GM19193 (cell line): ENCODE data around the gene PRKCE.

Source experiments
- POLR2A ChIP-seq: IDR thresholded peaks from 4 replicates; pipeline ENCODE4 v1.6.1; 2011; ENCODE audit not compliant: insufficient read depth, insufficient read length; ENCODE audit errors: extremely low read depth

The PRKCE gene

DNA sequence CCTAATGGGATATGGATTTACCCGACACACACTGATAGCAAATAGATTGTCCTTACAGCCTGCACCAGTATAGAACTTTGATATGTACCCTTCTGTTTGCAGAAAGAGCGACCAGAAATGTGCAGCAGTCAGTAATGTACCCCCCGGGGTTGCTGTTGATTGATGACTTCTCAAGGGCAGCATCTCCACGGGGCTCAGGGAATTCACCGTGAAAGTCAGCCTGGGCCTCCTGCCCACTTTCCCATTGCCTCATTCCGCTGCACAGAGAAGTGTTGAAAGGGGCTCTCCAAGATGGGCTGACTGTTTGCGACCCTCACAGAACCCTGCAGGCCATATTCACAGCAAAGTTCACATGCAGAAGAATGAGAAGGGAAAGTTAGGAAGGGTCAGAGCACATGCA is 241.3 kb downstream of the PRKCE start:
- no peak for TF ChIP-seq POLR2A

DNA sequence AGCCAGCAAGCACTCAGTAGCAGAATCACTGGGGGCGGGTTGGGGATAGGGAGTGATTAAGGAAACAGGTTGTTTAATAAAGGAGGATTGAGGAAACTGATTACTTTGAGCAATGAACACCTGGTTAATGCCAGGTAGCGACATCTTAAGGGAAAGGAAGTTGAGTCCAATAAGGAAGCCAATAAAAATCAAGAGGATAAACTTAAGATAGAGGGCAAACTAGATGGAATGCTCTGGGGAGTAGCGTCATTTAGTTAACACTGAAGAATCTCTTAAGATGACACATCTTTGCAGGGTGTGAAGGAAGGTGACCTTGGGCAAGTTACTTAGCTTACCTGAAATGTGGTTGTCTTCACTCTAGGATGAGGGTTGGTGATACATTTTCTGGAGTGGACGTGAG is 242.7 kb downstream of the PRKCE start:
- no peak for TF ChIP-seq POLR2A

DNA sequence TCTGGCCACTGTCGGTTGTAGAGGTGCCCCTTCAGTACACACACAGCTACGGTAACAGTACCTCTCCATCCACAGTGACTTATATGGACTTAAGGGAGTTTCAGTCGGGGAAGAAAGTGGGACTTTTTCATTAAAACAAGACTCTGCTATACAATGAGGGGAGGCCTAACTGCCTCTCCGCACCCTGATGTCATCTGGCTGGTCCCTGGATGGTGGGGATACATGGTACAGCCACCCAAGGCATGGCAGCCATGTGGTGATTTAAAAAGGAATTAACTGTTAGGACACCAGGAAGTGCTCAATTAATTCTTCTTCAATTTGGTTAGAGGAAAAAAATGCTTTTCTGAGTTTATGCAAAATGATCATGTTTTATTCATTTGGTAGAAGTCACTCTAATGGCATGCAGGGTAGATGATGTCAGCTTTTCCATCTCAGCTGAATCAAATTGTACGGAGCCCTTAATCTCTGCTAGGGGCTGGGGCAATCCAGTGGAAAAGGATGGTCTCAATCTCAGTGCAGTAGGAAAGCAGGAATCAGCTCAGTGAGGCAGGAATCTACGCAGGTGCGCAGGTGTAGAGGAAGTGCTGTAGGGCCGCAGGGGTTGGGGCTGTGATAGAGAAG is 243.9 kb downstream of the PRKCE start:
- TF ChIP-seq POLR2A = no peak

DNA sequence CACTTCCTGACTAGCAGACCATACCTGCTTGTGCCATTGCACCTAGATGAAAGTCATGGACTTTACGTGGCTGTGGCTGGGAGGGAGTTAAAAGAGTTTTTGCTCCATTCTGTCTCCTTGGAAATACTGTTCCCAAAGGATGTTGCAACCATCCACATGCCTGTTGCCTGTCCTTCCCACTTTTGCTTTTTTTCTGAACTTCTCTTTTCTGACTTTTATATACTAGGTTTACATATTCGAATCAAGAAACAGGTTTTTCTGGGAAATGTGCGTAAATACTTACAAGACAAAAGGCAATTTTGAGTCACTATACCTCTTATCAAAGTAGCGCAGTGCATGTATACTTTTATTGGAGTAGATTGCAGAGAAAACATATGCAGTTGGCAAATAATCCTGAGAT is 244.8 kb downstream of the PRKCE start:
- no peak for TF ChIP-seq POLR2A

DNA sequence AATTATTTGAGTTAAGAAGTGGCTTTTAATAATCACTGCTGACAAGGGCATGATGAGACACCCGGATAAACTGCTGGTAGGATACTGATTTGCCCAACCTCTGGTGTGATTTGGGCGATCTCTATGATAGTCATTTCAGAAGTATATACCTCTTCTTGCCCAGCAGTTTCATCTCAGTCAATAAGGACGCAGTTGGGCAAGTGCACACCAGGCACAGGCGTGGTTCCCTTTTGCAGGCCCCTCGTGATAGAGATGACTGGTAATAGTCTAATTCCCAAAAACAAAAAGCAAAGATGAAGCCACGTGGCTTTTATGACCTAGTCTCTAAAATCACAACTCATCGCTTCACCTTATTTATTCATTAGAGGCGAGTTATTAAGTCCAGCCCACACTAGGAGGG is 246.4 kb downstream of the PRKCE start:
- TF ChIP-seq POLR2A = no peak

DNA sequence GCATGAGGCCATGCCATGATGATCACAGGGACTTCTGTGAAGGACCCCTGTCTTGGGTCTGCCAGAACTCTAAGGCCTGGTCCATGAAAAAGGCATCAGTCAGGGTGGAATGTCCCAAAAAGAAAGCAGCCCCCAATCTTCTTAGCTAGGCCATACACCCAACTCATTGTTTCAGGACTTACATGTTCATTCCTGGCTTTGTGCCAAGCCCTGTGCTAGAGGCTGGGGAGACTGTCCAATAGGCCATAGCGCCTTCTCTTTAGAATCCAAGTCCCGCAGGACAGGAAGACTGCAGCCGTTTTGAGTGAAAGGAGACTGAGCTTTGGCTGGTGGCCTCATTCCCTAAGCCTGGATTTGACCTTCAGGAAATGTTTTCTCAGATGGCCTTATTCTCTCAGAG is 247.3 kb downstream of the PRKCE start:
- no peak for TF ChIP-seq POLR2A

DNA sequence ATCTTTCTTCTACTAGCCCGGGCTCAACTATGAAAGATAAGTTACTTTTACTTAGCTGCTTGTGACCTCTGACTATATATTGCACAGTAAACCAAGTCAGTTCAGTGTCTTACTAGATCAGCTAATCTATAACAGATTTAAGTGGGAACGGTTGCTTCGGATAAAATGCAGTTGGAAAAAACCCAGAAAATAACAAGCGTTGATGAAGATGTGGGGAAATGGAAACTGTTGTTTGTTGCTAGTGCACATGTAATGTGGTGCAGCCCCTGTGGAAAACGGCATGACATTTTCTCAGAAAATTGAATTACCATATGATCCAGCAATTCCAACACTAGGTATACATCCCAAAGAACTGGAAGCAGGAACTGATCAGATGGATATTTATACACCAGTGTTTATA is 248.5 kb downstream of the PRKCE start:
- no peak for TF ChIP-seq POLR2A

DNA sequence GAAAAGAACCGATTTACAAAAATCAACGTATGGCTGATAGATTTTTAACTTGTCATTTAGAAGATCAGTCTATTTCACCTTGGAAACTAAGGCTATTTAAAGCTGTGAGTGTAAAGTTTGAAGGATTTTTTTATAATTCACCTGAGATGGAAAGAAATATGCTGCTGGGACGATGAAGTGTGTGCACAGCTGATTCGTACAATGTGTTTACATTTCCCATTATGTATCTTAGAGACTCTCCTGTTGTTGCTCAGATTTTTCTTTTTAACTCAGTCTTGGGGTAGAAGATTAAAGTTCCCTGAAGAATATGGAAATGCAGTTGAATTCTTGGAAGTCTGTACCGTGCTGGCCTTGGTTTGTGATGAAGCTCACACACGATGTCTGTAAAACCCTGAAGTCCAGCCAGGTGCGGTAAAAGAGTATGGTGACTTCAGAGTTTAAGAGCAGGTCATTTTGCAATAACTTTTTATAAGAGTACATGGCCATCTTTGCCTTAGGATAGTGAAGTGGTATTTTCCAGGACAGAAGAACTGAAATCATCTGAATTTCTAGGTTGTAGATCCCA is 250.1 kb downstream of the PRKCE start:
- TF ChIP-seq POLR2A = no peak

DNA sequence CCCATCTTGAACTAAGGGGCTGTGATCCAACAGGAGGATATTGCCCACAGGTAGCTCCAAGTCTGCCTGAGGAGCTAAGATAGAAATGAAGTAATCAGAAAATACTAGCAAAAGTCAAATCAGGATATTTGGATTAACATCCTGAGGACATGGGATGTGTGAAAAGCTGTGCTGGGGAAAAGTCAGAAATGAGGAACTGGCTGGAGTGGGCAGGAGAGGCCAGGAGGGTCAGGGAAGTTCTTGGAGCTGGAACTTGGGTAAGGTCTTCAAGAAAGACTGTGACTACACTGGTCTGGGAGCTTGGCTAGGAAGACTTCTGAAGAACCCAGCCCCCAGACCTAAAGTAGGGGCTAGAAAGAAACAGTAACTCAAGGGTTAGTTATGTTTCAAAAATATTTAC is 250.9 kb downstream of the PRKCE start:
- TF ChIP-seq POLR2A = no peak

DNA sequence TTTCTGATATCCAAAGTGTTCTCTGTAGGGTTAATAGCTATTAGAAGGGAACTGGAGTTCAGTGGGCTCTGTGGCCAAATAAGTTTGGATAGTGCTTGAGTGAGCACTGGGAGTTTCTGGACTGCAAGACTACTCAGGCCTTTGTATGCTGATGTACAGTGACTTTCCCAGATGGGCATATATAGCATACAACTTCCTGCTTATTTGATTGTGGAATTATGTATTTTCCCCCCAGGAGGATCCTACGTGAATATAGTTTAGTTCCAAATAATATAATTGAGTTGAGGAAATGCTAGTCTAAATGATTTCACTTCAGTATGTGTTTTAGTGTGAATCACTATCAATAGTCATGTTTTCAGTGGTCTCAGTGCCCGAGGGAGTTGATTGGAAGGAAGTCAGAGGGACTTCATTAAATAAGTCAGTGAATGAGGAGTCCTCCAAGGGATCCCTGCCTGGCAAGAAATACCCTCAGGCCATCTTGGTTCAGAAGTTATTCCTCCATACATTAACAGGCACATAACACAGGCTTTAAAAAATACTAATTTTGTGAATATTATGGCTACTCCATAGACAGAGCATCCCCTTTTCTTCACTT is 251.4 kb downstream of the PRKCE start:
- no peak for TF ChIP-seq POLR2A

DNA sequence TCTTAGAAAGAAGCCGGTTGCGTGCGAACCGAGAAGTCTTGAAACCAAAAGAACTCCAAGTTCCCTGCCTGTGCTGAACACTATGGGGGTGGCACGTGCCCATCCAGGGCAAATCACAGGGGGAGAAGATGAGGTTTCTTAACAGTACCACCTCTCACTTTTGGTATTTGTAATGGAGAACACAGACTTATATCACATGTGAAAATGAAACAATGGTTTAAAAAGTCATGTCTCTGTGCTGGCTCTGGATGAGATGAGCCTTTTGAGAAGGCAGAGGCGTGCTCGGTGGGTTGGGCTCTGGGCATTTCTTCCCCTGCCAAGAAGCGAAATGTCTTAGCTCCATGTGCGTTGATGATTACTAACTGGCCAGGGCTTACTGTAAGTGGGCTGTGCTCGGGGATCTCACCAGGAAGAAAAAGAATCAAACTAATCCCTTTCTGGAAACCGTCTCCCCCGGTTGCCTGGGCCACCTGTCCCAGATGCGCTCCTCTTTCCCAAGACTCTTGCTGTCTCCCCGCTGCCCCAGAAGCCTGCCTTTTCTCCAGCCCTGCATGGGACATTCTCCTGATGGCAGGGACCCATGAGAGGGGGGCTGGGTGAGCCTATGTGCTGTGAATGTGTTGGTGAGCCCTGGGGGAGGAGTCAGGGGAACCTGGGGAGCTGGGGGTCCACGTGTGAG is 252.9 kb downstream of the PRKCE start:
- no peak for TF ChIP-seq POLR2A

DNA sequence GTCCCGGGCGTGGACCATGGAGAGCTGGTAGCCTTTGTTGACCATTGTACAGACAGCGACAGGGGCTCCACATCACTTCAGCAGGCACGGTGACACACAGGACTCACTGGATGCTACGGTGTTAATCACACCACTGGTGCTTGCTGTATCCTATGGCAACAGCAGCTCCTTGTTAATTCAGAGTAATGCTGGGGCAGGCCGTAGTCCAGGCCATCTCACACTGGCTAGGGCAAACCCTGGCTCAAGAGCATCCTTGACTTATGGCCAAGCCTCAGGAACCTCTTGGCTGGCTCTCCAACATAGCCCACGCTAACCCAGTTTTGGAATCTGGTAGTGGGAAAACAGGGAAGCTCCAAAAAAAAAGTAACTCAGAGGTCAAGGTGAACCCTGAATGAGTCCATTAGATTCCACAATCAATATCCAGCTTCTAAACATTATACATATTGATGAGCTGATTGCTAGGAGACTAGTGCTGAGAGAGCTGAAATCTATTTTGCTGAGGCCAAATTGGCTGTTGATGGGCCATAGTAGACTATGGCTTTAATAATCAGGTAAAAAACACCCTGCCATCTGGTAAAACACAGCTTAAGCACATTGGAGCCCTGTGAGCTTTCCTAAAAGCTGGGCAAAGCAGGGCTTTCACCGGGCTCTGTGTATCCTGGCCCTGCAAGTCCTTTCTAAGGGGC is 253.6 kb downstream of the PRKCE start:
- TF ChIP-seq POLR2A = no peak

DNA sequence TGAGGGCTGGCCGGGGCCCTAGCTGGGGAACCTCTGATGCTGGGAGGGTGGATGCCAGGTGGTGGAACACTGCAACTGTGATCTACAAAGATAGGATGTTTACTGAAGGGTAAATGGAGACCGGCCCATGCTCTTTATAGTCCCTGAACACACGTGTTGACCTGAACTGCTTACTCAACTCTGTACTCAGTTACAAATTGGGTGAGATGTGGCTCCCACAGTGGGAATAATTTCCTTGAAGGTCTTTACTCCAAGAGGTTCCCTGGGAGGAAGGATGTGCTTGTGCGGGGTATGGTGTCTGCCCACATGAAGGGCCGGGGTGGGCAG is 254.1 kb downstream of the PRKCE start:
- TF ChIP-seq POLR2A = no peak

DNA sequence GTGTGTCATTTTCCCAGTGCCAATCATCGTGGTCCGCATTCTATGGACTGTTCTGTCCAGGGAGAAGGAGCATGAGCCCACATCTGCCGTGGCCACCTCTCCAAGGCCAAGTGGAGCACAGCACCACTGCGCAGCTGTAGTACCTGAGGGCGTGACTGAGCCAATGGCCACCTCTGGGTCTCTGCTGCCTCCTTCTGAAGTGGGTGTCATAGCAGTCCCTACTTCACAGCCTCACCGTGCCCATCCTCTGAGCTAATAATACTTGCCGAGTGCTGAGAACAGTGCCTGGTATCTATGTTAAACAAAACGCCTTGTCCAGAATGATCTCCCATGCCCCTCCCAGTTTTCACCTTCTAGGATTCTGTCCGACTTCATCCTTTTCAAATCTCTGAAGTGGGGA is 256.1 kb downstream of the PRKCE start:
- no peak for TF ChIP-seq POLR2A

DNA sequence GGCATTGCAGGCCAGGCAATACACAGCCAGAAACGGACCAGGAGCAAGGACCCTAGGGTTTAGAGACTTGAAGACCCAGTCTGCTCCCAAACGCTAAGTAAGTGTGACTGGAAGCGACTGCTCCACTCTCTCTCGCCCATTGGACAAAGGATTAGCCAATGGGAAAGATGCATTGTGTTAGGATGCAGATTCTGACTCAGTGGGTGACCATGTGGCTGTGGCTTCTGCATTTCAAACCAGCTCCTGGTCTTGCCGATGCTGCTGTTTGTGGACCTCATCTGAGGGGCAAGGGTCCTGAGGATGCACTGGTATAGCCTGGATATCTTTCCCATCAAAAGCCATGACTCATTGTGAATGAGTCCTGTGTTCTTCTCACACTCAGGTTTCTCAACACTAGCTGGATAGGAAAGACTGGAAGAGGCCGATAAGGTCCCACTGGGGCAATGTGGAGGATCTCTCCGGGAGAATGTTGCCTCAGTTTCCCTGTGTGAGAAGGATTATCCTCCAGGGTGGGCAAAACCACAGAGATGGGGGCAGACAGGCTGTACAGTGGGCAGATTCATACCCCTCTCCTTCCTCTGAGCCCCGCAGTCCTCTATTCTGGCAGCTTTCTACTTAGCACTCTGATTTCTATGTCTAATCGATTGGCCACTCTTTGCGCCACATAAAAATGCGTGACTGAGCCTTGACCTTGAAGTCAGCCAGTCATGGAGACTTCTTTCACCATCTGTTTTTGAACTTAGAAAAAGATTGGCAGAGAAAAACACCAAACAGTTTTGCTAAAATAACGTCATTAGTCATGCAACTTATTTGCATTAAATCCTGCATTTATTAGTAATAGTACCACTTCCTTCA is 257.1 kb downstream of the PRKCE start:
- no peak for TF ChIP-seq POLR2A
